Measurements from ENCODE around the gene MPHOSPH8.

MPHOSPH8 gene, protein sequence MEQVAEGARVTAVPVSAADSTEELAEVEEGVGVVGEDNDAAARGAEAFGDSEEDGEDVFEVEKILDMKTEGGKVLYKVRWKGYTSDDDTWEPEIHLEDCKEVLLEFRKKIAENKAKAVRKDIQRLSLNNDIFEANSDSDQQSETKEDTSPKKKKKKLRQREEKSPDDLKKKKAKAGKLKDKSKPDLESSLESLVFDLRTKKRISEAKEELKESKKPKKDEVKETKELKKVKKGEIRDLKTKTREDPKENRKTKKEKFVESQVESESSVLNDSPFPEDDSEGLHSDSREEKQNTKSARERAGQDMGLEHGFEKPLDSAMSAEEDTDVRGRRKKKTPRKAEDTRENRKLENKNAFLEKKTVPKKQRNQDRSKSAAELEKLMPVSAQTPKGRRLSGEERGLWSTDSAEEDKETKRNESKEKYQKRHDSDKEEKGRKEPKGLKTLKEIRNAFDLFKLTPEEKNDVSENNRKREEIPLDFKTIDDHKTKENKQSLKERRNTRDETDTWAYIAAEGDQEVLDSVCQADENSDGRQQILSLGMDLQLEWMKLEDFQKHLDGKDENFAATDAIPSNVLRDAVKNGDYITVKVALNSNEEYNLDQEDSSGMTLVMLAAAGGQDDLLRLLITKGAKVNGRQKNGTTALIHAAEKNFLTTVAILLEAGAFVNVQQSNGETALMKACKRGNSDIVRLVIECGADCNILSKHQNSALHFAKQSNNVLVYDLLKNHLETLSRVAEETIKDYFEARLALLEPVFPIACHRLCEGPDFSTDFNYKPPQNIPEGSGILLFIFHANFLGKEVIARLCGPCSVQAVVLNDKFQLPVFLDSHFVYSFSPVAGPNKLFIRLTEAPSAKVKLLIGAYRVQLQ

DNA sequence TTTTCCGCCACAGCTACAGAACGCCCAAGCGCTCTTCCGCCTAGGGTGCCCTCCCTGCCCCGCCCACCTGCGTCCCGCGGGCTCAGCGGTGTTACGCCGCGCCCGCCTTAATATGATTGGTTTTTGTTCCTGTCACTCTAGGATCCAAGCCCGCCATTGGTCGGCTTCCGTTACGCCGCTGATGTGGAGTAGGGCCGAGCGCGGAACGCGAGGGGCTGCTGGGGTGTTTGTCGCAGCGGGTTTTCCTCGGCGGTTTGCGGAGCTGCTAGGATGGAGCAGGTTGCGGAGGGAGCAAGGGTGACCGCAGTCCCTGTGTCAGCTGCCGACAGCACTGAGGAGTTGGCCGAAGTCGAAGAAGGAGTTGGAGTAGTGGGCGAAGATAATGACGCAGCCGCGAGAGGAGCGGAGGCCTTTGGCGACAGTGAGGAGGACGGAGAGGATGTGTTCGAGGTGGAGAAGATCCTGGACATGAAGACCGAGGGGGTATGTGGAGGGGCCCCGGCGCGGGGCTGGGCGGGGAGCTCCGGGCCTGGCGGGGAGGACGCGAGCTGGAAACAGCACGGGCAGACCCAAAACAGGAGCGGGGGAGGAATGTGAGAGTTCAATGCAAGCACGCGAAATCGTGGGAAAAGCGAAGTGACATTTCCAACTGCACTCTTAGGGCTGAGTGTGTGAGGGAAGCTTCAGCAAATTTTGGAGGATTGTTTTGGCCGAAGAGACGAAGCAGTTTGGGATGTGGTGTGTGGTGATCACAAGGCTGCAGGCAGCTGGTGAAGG lies at the start of gene MPHOSPH8:
TSS of gene MPHOSPH8 (plus strand) at position 181 of the 777 bp plus-strand sequence. CDS start at position 271, 90 bp downstream.
- peak; percentile 85 to 92 for DNase-seq (ENCODE audit: low read depth in 1 of 2, low spot score in 1 of 2)

GRCh38 chr13:19586904-19587634 lies 46.4 kb upstream of the MPHOSPH8 start:
- peak; percentile 47 to 76 for DNase-seq (ENCODE audit: low read depth in 1 of 2, low spot score in 1 of 2)

- DNase-seq (ENCODE audit: low read depth in 1 of 2, low spot score in 1 of 2): peak in 1 of 2 donors; percentile 37
Measured at GRCh38 chr13:19587635-19588300, 45.7 kb upstream of the MPHOSPH8 start.

DNA sequence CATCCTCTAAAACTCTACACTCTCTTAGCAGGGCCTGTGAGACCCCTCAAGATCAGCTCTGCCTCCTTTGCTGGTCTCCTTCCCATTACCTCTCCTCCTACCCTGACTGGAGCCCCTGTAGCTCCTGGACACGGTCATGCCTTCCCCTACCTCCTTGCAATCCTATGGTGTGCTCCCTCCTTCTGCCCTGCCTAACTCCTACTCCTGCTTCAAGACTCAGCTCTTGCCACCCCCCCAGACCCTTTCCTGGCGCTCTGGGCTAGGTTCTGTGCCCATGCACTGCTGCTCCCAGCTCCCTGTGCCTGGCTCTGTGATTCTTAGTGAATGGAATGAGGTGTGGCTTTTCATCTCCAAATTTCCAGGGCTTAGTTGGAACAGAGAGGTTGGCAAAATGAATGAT lies 44.1 kb upstream of the MPHOSPH8 start:
- DNase-seq (ENCODE audit: low read depth in 1 of 2, low spot score in 1 of 2): no peak

DNA sequence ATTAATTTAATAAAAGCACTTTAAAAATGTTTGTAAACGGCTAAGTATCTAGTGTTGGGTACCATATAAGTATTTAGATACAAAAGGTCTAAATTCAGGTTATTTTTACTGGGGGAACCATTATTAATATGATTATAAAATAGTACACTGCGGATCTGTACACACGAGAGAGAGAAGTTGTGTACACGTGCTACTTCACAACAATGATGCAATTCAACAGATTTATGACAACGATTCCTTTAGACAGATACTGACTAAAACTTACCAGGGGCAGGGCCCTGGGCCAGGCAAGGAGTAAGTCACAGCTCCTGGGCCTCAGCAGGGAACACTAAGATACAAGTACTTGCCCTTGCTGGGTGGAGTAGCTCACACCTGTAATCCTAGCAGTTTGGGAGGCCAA lies 43.0 kb upstream of the MPHOSPH8 start:
- no peak for DNase-seq (ENCODE audit: low read depth in 1 of 2, low spot score in 1 of 2)

DNA sequence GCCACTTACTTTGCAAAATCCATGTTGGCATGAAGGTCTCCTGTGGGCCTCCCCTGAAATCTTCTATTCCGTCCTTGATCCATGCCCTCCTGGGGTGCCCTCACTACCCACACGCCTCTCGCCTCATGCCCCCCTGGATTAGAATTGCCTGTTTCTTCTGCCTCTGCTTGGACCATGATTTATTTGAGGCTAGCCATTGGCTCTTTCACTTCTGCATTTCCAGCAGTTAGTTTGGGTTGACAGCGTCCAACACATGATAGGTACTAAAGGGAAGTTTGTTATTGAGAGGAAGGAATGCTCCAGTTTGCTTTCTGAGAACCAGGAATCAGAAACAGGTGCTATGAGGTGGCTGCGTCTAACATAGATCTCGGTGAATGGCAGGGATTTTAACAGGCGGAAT lies 41.6 kb upstream of the MPHOSPH8 start:
- no peak for DNase-seq (ENCODE audit: low read depth in 1 of 2, low spot score in 1 of 2)

DNA sequence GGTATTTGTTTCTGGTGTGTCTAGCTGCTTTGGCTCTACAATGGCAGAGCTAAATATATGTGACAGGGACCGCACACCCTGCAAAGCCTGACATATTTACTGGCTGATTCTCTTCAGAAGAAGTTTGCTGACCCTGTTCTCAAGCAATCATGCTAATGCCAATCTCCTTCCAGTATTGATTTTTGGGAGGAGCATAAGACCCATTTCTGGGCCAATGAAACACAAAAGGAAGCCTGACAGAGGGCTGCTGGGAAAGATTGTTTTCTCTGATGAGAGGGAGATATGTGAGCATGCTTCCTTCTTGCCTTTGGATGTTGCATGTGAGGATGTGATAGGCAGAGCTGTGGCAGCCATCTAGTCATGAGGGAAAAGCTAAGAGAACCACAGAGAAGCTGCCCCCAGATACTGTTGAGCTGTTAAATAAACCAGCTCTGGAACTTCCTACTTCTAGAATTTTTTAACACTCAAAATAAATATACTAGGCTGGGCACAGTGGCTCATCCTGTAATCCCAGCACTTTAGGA lies 40.7 kb upstream of the MPHOSPH8 start:
- no peak for DNase-seq (ENCODE audit: low read depth in 1 of 2, low spot score in 1 of 2)

DNA sequence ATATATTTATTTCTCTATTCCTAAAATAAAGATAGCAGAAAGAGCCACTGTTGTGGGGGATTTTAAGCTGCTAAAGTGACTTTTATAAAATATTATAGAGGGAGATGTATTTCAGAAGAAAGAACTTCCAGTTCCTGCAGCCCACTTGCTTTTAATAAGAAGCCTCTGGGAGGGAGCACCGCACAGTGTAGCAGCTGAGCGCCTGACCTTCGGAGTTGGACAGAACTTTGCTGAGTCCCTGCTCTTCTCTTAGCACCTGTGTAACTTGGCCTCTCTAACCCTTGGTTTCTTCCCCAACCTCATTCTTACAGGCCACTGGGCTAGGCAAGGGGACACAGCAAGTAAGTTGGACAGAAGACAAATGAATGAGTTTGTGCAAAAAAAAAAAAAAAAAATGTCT lies 37.4 kb upstream of the MPHOSPH8 start:
- DNase-seq (ENCODE audit: low read depth in 1 of 2, low spot score in 1 of 2): no peak

GRCh38 chr13:19596960-19597361 lies 36.5 kb upstream of the MPHOSPH8 start:
- DNase-seq (ENCODE audit: low read depth in 1 of 2, low spot score in 1 of 2): no peak

DNA sequence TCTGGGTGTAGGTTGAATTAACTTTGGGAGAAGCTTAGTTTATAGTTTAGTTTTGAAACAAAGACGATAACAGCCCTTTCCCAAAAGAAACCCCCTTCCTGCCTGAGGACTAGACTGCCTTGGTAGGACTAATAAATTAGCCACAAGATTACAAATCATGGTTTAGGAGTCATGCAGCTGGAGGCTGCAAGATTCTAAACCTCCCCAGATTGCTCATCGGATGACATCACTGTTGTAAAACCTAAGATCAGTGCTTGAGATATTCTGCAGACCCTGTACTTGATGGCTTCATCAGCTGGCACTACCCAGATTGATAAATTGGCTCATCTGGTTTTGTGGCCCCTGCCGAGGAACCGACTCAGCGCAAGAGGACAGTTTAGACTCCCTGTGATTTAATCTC lies 35.9 kb upstream of the MPHOSPH8 start:
- DNase-seq (ENCODE audit: low read depth in 1 of 2, low spot score in 1 of 2): no peak

DNA sequence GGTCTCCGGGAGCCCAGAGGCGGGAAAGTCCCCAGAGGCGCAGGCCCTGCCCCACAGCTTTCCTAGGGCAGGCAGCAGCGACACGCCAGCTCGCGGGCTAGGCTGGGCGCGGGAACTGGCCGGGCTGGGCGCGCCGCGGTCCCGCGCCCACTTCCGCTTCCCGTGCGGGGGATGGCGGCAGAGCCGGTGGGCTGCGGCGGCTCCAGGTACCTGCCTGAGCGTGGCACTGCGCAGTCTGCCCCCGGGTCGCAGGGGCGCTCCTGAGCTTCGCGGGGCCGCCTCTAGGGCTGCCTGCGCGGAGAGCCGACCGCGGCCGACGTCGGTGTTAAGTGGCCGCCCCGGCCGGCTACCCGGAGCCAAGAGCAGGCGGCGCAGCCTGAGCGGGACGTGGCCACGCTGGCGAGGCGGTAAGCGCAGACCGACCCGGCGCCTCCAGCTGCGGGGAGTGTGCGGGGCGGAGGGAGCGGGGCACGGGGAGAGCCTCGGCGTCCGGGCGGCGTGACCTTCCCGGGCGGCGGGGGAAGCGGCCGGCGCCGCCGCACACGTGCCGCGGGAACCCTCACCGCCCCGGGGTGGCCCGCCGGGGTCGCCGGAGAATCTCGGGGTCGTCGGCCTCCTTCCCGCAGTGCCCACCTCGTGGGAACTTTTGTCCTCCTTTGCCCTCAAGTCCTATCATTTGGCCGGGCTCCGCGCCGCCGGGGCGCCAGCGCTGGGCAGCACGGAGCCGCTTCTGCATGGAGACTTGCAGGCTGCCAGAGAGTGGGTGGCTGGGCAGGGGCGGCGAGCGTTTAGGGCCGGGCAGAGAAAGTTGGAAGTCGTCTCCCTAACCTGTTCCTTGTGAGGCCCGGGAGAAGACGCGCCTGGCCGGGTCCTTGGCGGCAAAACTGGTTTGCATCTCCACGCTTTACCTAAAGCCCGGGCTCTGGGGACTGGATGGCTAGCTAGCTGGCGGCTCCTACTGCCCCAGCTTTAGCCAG lies 31.4 kb upstream of the MPHOSPH8 start:
- no peak for DNase-seq (ENCODE audit: low read depth in 1 of 2, low spot score in 1 of 2)

GRCh38 chr13:19604306-19604705 lies 29.2 kb upstream of the MPHOSPH8 start:
- DNase-seq (ENCODE audit: low read depth in 1 of 2, low spot score in 1 of 2): no peak

- no peak for DNase-seq (ENCODE audit: low read depth in 1 of 2, low spot score in 1 of 2)
Measured at GRCh38 chr13:19605161-19605955, 28.1 kb upstream of the MPHOSPH8 start.

DNA sequence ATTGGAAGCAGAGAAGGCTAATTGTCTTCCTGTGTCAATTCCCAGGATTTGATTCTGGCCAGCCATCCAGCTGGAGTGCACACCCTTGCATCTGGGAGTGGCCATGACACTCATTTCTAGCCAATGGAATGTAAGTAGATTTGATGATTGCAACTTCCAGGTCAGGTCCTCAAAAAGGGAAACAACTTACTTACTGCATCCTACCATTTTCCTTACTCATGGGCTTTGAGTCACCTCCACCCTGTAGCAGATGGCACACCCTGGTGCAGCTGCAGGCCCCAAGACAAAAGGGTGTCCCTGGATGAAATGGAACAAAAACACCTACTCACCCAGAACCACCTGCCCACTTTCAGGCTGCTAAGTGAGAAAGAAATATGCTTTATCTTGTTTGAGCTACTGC lies 27.3 kb upstream of the MPHOSPH8 start:
- DNase-seq (ENCODE audit: low read depth in 1 of 2, low spot score in 1 of 2): no peak

GRCh38 chr13:19606737-19607136 lies 26.7 kb upstream of the MPHOSPH8 start:
- DNase-seq (ENCODE audit: low read depth in 1 of 2, low spot score in 1 of 2): no peak

DNA sequence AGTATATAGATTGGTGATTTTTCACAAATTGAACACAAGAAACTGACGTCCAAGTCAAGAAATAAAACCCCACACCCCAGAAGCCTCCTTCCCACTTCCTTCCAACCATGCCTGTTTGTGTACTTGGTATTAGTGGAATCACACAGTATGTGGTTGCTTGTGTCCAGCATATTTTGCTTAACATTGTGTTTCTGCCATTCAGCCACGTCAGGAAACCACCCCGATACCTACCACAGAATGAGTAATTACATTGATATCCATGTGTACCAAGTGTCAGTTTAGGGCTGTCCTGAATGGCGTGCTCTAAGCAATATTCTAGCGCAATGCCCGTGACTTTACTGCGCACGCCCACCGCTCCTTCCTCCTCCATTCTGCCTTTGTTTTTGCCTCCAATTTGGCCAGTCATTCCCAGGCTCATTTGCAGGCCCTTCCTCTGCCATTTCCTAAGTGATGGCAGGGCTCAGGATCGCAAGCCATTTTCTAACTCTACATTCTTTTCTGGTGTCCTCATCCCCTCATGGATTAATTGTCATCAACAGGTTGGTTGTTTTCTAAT lies 25.9 kb upstream of the MPHOSPH8 start:
- DNase-seq (ENCODE audit: low read depth in 1 of 2, low spot score in 1 of 2): no peak

GRCh38 chr13:19618977-19619376 lies 14.5 kb upstream of the MPHOSPH8 start:
- DNase-seq (ENCODE audit: low read depth in 1 of 2, low spot score in 1 of 2): no peak

GRCh38 chr13:19622193-19622592 lies 11.3 kb upstream of the MPHOSPH8 start:
- no peak for DNase-seq (ENCODE audit: low read depth in 1 of 2, low spot score in 1 of 2)

All from activated CD4-positive, alpha-beta T cell treated with anti-CD3 and anti-CD28 coated beads, Interleukin-2, amount 50 U/mL, for 24 hours (primary cell).